ENCODE measurements around the gene PLK5.
"Not testable (repeated sequence)": the region's sequence is repeated elsewhere in the genome, so short reads cannot be mapped to it uniquely, and the experiment has no call there.

DNA sequence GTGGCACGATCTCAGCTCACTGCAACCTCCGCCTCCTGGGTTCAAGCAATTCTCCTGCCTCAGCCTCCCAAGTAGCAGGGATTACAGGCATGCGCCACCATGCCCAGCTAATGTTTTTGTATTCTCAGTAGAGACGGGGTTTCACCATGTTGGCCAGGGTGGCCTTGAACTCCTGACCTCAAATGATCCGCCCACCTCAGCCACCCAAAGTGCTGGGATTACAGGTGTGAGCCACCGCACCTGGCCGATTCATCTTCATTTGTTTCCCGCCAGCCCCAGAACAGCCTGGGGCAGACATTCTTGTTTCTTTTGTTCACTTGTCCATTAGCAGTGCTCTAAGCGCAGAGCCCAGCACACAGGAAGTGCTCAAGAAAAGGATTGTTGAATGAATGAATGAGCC is 46.8 kb upstream of the PLK5 start:
- TF ChIP-seq, protein P1, sequence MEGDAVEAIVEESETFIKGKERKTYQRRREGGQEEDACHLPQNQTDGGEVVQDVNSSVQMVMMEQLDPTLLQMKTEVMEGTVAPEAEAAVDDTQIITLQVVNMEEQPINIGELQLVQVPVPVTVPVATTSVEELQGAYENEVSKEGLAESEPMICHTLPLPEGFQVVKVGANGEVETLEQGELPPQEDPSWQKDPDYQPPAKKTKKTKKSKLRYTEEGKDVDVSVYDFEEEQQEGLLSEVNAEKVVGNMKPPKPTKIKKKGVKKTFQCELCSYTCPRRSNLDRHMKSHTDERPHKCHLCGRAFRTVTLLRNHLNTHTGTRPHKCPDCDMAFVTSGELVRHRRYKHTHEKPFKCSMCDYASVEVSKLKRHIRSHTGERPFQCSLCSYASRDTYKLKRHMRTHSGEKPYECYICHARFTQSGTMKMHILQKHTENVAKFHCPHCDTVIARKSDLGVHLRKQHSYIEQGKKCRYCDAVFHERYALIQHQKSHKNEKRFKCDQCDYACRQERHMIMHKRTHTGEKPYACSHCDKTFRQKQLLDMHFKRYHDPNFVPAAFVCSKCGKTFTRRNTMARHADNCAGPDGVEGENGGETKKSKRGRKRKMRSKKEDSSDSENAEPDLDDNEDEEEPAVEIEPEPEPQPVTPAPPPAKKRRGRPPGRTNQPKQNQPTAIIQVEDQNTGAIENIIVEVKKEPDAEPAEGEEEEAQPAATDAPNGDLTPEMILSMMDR (IDR thresholded peaks at IDR 0.05; ENCODE audit: low read length): not testable (repeated sequence)
- not testable (repeated sequence) for TF ChIP-seq EZH2 (IDR thresholded peaks at IDR 0.05; ENCODE audit: borderline replicate concordance, low read length)

Data from OCI-LY1 (cell line).